Measurements from ENCODE around the gene NDUFC1. TPM values are rescaled to one million over a fixed set of nuclear protein-coding genes. Genes with fewer than 3 reads are reported as not detected.

NDUFC1 gene
- total and polyA plus RNA-seq, 2 of the 4 experiments (the other 2 are of a cell fraction): 25.1 to 65.1 TPM

DNA sequence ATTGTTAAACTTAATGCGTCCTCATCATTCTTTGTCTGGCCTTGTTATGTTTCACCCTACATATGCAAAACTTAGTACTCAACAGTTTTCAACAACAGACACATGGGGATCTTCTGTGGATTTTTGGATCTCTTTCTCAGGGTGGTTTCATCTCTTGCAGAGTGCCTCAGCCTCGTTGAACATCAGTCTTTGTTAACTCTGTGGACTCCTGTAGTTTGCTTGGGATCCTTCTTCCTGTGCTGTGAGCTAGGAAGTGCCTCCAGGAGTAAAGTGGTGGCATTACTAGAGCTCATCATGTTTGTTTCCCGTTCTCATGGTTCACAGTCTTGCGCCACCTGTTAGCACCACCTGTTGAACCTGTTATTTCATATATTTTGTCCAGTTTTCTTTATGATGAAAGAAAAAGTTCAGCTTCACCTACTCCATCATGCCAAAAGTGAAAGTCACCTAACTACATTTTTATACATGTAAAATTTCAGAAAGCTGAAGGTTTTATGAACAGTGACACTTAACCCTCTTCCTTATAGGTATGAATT, 27.5 kb upstream of the NDUFC1 start:
- no peak overlapping the region for H2BK5ac ChIP-seq (ENCODE audit: low read depth, low read length, poor library complexity, severe bottlenecking)
- TF ChIP-seq POLR2A (IDR thresholded peaks at IDR 0.05; ENCODE audit: low read depth, low read length): no peak
- no peak for TF ChIP-seq NFE2L2 (IDR thresholded peaks at IDR 0.05; ENCODE audit: low read depth, low read length)
- no peak overlapping the region for H3K4ac ChIP-seq (ENCODE audit: low read depth, low read length)
- H2BK120ac ChIP-seq (ENCODE audit: low read depth, low read length): no peak overlapping the region
- H4K5ac ChIP-seq (ENCODE audit: low read depth, low read length): no peak overlapping the region
- 0 out of 4 replicates have a peak overlapping the region, but pooled peaks of 1 of the 2 experiments have one; percentile 0 for H4K8ac ChIP-seq (ENCODE audit: low read depth in 2 of 2, low read length in 2 of 2)
- no peak overlapping the region for H3K14ac ChIP-seq (replicated peaks; ENCODE audit: low read depth, low read length)
- H3K9ac ChIP-seq (ENCODE audit: low read depth, low read length): no peak overlapping the region
- no peak overlapping the region for H2AK5ac ChIP-seq (ENCODE audit: low read depth, low read length)
- in situ Hi-C loops (cut with MboI; ENCODE audit: low sequenced_read_pairs): no loop called here
- ChIA-PET POLR2A (ENCODE audit: unreplicated experiment) (no interaction called here), CTCF (no interaction called here)
- H3K27ac ChIP-seq (ENCODE audit: insufficient read depth, low read length): no peak overlapping the region
- intact Hi-C loops (cut with micrococcal nuclease): no loop called here
- no peak overlapping the region for H3K56ac ChIP-seq (ENCODE audit: extremely low read depth, insufficient read depth, low read length)
- no TSS peak for BruUV-seq (replicated peaks)
- no peak overlapping the region for H2BK15ac ChIP-seq (ENCODE audit: low read depth, low read length)
- H4K91ac ChIP-seq (ENCODE audit: insufficient read depth, low read depth, low read length): no peak overlapping the region
- H2AK9ac ChIP-seq (replicated peaks; ENCODE audit: low read depth, low read length, poor library complexity): no peak overlapping the region
- no peak overlapping the region for H3K4me3 ChIP-seq (ENCODE audit: insufficient read depth, low read depth, low read length)
- H3K4me2 ChIP-seq (ENCODE audit: low read depth, low read length): no peak overlapping the region
- no peaks in the 10 kb centered on the region for H3K9me3 ChIP-seq (ENCODE audit: control insufficient read depth, insufficient read depth, low read length)
- H3K9me1 ChIP-seq (ENCODE audit: insufficient read depth, low read length): peaks cover 8% of the 10 kb centered on the region
- H2BK20ac ChIP-seq (ENCODE audit: low read depth, low read length): no peak overlapping the region
- H3K79me1 ChIP-seq (ENCODE audit: low read depth in 1 of 2, low read length in 2 of 2): peaks cover 31 to 39% of the 10 kb centered on the region in 2 experiments
- peaks cover 44% of the 10 kb centered on the region for H4K20me1 ChIP-seq (ENCODE audit: insufficient read depth, low read length)
- H2AFZ ChIP-seq (replicated peaks; ENCODE audit: low read length, poor library complexity): no peak overlapping the region
- peaks cover 6% of the 10 kb centered on the region; the same call in 1 of the 2 replicates for H3K36me3 ChIP-seq (ENCODE audit: control insufficient read depth, insufficient read depth, low read length)
- H3K4me1 ChIP-seq (ENCODE audit: control insufficient read depth, insufficient read depth, low read length): no peaks in the 10 kb centered on the region
- H3K18ac ChIP-seq (ENCODE audit: low read depth, low read length): no peak overlapping the region
- WGBS, 2 experiments (ENCODE audit: extremely low coverage in 2 of 2, insufficient read length in 1 of 2): 20% methylated on average over 1 of the region's 4 CpGs; no CpG with 5 or more reads in 1 of the 2 experiments
- ATAC-seq (ENCODE audit: low read depth) (no peak), DNase-seq (no peak)
- H3K27me3 ChIP-seq (ENCODE audit: control insufficient read depth, insufficient read depth, low read length): no peaks in the 10 kb centered on the region
- H3K23ac ChIP-seq (ENCODE audit: low read depth, low read length): no peak overlapping the region
- dilution Hi-C loops (cut with HindIII; ENCODE audit: low sequenced_read_pairs, unreplicated experiment): no loop called here

All from IMR-90 (cell line).